HTERT RPE-1 (cell line): Measurements from ENCODE around the gene ABITRAM.
"Not testable (repeated sequence)": the region's sequence is repeated elsewhere in the genome, so short reads cannot be mapped to it uniquely, and the experiment has no call there.

Experiments used
- in situ Hi-C: fragments of 300-500 bp; cut with MboI; formaldehyde crosslinking; loops from 4 replicates; pipeline ENCODE4 v1.14.3; 2020; ENCODE audit warnings: low sequenced_read_pairs

Gene ABITRAM

GRCh38 chr9:108934323-108934893 lies at the start of gene ABITRAM:
TSS of gene ABITRAM (plus strand) at chr9:108934400. CDS start at chr9:108934487, 87 bp downstream.
- in situ Hi-C loops = no loop called here

GRCh38 chr9:108884701-108885100 lies 49.5 kb upstream of the ABITRAM start:
- in situ Hi-C loops = no loop called here

- in situ Hi-C loops = no loop called here
These were observed 48.4 kb upstream of the ABITRAM start for GRCh38 chr9:108885643-108886348.

GRCh38 chr9:108886594-108887271 lies 47.5 kb upstream of the ABITRAM start:
- in situ Hi-C loops = not testable (repeated sequence)

- in situ Hi-C loops = no loop called here
These were observed 44.5 kb upstream of the ABITRAM start for GRCh38 chr9:108889649-108890067.

- in situ Hi-C loops = no loop called here
These were observed 39.8 kb upstream of the ABITRAM start for GRCh38 chr9:108894225-108894997.

GRCh38 chr9:108897324-108898096 lies 36.7 kb upstream of the ABITRAM start:
- in situ Hi-C loops = no loop called here

- in situ Hi-C loops = not testable (repeated sequence)
These were observed 35.0 kb upstream of the ABITRAM start for GRCh38 chr9:108899023-108899695.

GRCh38 chr9:108900176-108900575 lies 34.0 kb upstream of the ABITRAM start:
- in situ Hi-C loops = no loop called here

GRCh38 chr9:108903420-108904103 lies 30.6 kb upstream of the ABITRAM start:
- in situ Hi-C loops = no loop called here

GRCh38 chr9:108904161-108904560 lies 30.0 kb upstream of the ABITRAM start:
- in situ Hi-C loops = no loop called here

- in situ Hi-C loops = no loop called here
These were observed 28.7 kb upstream of the ABITRAM start for GRCh38 chr9:108905494-108905893.

- in situ Hi-C loops = no loop called here
These were observed 23.8 kb upstream of the ABITRAM start for GRCh38 chr9:108910402-108910801.

- in situ Hi-C loops = no loop called here
These were observed 23.3 kb upstream of the ABITRAM start for GRCh38 chr9:108910914-108911313.

- in situ Hi-C loops = no loop called here
These were observed 22.4 kb upstream of the ABITRAM start for GRCh38 chr9:108911820-108912219.

GRCh38 chr9:108913391-108913790 lies 20.8 kb upstream of the ABITRAM start:
- in situ Hi-C loops = no loop called here

- in situ Hi-C loops = no loop called here
These were observed 14.7 kb upstream of the ABITRAM start for GRCh38 chr9:108919517-108919916.

- in situ Hi-C loops = not testable (repeated sequence)
These were observed 13.8 kb upstream of the ABITRAM start for GRCh38 chr9:108920401-108920800.

- in situ Hi-C loops = no loop called here
These were observed 13.0 kb upstream of the ABITRAM start for GRCh38 chr9:108921200-108921599.
